Hypothalamus (tissue), 51 donors: ENCODE data around the gene RASA3.

Experiments used
- DNase-seq, 51 donors: peaks; one replicate each; lab custom pipeline; 2025; lab: John Stamatoyannopoulos, UW

RASA3 gene

DNA sequence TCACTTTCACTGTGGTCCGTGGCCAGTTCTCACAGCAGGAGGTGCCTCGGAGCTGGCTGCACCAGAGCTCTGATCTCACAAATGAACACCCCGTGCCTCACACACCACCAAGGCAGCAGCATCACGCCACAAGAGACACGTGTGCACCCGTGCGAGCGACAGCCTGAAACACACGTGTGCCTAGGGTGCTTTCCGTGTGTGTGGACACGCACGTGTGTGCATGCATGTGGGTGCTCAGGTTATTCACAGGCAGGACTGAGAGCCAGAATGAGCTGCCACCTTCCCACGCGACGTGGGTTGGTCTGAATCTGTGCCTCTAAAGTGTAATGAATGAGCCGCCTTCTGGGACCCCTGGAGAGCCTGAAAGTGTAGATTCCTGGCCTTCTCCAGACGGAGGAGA lies 90.9 kb downstream of the RASA3 start:
- DNase-seq = no peak

DNA sequence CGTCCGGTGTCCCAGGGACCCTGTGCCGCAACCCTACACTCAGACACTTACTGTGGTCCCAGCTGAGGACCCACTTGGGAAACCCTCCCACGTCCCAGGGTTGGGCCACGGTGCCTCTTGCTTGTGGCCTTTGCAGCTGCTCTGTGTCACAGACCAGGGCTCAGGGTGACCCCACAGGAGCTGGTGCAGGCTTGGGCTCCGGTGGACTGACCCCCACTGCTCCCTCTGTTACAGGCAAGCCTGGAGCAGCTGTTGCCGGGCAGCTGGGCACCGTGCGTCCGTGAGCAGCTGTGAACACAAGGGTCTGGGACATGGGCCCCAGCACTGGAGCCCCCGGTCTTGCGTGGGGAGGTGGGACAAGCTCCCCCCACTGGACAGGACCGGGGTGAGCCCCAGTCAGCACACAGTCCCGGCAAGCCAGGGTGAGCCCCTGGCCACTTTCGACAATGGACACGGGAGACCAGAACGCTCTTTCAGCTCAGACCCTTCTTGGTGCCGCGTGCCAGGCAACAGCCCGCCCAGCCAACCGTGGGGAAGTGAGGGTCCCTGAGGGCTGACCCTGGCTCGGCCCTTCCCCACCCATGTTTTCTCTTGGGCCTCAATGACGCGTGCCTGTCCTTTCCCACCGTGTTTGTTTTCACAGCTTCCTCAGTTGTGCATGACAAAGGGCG lies 92.8 kb downstream of the RASA3 start:
- no peak for DNase-seq

DNA sequence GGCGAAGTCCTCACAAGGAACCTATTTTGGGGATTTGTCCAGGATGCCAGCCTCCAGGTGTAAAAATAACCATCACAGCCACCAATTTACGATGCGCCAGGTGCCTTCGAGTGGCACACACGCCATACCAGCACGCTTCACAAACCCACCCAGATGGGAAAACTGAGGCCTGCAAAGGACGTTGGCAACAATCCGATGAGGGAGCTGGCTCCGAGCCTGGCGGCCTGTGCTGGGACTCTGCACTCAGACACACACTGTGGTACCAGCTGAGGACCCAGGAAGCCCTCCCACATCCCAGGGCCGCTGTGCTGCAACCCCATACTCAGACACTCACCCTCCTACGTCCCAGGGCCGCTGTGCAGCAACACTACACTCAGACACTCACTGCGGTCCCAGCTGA lies 93.5 kb downstream of the RASA3 start:
- DNase-seq = peak in 5 of 51 donors; percentile 10 to 32 (median 22)

GRCh38 chr13:114038211-114038613 lies 94.2 kb downstream of the RASA3 start:
- peak in 11 of 51 donors; percentile 18 to 70 (median 29) for DNase-seq

GRCh38 chr13:114037674-114038073 lies 94.7 kb downstream of the RASA3 start:
- no peak for DNase-seq

- DNase-seq = peak in 49 of 51 donors; percentile 25 to 93 (median 79)
These were observed 96.6 kb downstream of the RASA3 start for GRCh38 chr13:114035583-114036531.

GRCh38 chr13:114035186-114035582 lies 97.2 kb downstream of the RASA3 start:
- DNase-seq = peak in 5 of 51 donors; percentile 23 to 59 (median 48)

DNA sequence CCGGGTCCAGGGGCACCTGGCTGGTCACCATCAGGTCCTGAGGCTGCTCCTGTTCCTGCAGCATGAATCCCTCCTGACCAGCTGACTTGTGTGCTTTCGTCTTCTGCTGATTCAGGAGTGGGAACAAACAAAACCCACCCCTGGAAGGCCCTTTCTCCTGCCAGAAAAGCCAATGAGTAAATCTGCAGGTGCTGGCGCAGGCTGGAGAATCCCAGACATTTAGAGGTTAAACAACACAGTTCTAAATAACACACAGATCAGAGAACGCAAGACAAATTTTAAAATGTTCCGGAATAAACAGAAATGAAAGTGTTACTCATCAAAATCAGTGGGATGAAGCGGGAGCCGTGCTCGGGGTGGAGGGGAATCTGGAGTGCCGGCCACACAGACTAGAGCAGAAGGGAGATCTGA lies 97.9 kb downstream of the RASA3 start:
- peak in 3 of 51 donors; percentile 22 to 59 (median 35) for DNase-seq

- peak in 3 of 51 donors; percentile 24 to 35 (median 28) for DNase-seq
These were observed 98.7 kb downstream of the RASA3 start for GRCh38 chr13:114033541-114034315.

DNA sequence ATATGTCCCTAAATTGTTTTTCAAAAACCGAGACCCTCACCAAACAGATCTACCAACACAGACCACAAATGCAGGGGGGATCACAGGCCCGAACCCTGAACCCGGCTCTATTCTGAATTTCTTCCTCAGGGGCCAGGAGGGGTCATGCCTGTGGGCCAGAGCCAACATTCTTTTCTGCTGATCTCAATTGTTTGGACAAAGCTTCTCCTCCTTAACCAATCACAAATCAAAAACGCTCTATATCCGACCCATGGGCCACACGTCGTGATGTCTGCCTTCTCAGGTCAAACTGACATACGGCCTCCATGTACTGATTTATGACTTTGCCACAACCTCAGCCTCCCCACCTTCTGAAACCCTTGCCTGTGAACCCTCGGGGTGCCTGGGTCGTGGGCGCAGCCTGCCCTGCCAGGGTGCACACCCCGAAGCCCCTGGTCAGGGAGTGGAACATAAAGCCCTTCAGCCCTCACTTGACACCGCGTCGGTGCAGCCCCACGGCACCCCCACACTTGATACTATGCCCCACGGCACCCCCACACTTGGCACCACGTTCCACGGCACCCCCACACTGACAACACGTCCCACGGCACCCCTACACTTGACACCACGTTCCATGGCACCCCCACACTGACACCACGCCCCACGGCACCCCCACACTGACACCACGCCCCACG lies 100.2 kb downstream of the RASA3 start:
- no peak for DNase-seq

- no peak for DNase-seq
These were observed 100.8 kb downstream of the RASA3 start for GRCh38 chr13:114031631-114032030.

- no peak for DNase-seq
These were observed 101.5 kb downstream of the RASA3 start for GRCh38 chr13:114030666-114031610.

- no peak for DNase-seq
These were observed 102.4 kb downstream of the RASA3 start for GRCh38 chr13:114029866-114030625.

GRCh38 chr13:114027826-114028225 lies 104.6 kb downstream of the RASA3 start:
- DNase-seq = no peak

DNA sequence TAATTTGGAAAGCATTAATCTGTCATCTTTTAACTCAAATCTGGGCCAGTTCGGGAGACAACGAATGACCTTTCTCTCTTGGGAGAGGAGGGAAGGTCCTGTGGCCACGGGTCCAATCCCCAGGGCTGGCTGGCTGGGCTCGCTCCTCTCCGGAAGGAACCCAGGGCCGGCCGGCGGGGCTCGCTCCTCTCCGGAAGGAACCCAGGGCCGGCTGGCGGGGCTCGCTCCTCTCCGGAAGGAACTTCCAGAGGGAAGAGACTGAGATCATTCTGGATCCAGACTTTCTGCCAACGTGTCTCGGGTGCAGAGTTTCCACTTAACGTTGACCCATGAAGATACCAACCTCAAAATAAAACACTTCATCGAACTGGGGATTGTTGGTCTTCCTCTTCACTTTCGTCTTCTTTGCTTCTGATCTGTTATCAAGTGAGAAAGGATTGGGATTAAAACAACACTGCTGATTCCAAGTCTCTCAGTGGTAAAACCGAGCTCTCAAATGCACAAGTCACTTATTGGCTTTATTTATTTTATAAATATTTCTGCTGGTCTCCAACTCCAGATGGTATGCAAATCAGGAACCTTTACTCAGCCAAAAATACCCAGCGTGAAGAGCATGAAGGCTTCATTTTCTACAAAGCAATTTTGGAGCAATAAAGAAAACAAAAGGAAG lies 105.2 kb downstream of the RASA3 start:
- DNase-seq = no peak

GRCh38 chr13:114026481-114026880 lies 105.9 kb downstream of the RASA3 start:
- no peak for DNase-seq

- peak in 12 of 51 donors; percentile 16 to 68 (median 26) for DNase-seq
These were observed 106.5 kb downstream of the RASA3 start for GRCh38 chr13:114025714-114026431.
